NT2/D1 (cell line): ENCODE measurements around the gene OR14C36.

Experiments
- DNase-seq: peaks from one replicate; pipeline ENCODE4 v3.0.0-alpha.2; 2011; ENCODE audit warnings: low read depth, low spot score
- H3K27me3 ChIP-seq: 2 replicates; pipeline ENCODE4 v1.6.0; 2011; ENCODE audit warnings: mild to moderate bottlenecking; ENCODE audit not compliant: insufficient read length, insufficient read depth
- H3K36me3 ChIP-seq: 2 replicates; pipeline ENCODE4 v1.6.1; 2011; ENCODE audit warnings: mild to moderate bottlenecking, low read length, mixed read lengths; ENCODE audit not compliant: insufficient read depth, insufficient read length
- H3K4me1 ChIP-seq: 2 replicates; pipeline ENCODE4 v1.5.1; 2011; ENCODE audit not compliant: insufficient read depth, insufficient read length
- H3K4me3 ChIP-seq: 2 replicates; pipeline ENCODE4 v1.5.1; 2011; ENCODE audit warnings: low read depth; ENCODE audit not compliant: insufficient read length
- H3K9ac ChIP-seq: 2 replicates; pipeline ENCODE4 v1.6.0; 2011; ENCODE audit warnings: low read depth; ENCODE audit not compliant: insufficient read length
- H3K9me3 ChIP-seq: 2 replicates; pipeline ENCODE4 v1.5.1; 2011; ENCODE audit warnings: mild to moderate bottlenecking, low read length; ENCODE audit not compliant: insufficient read depth
- SUZ12 ChIP-seq: IDR thresholded peaks from 2 replicates; pipeline ENCODE4 v1.6.1; 2011; ENCODE audit not compliant: insufficient read length, insufficient read depth; ENCODE audit errors: extremely low read depth
- YY1 ChIP-seq: IDR thresholded peaks from 2 replicates; pipeline ENCODE4 v1.6.1; 2011; ENCODE audit not compliant: insufficient read length, insufficient read depth
- ZNF274 ChIP-seq: IDR thresholded peaks from 2 replicates; pipeline ENCODE4 v1.6.1; 2011; ENCODE audit warnings: mild to moderate bottlenecking, low read depth, low read length

OR14C36 gene

GRCh38 chr1:248380854-248381253 is 32.3 kb downstream of the OR14C36 start:
- no peaks in the 10 kb centered on the region for H3K4me1 ChIP-seq
- H3K9me3 ChIP-seq, result no peaks in the 10 kb centered on the region
- H3K4me3 ChIP-seq, result no peak overlapping the region
- no peak overlapping the region for H3K9ac ChIP-seq
- no peaks in the 10 kb centered on the region for H3K36me3 ChIP-seq
- DNase-seq, result no peak
- TF ChIP-seq SUZ12 (no peak), ZNF274 (no peak), YY1 (no peak)
- no peaks in the 10 kb centered on the region for H3K27me3 ChIP-seq

- TF ChIP-seq YY1 (no peak), ZNF274 (no peak), SUZ12 (no peak)
- Histone ChIP-seq H3K27me3 (no peaks in the 10 kb centered on the region), H3K36me3 (no peaks in the 10 kb centered on the region), H3K9me3 (no peaks in the 10 kb centered on the region), H3K4me3 (no peak overlapping the region), H3K4me1 (no peaks in the 10 kb centered on the region), H3K9ac (no peak overlapping the region)
- DNase-seq, result no peak
Observed at GRCh38 chr1:248388426-248388825, 39.9 kb downstream of the OR14C36 start.

- Histone ChIP-seq H3K4me1 (no peaks in the 10 kb centered on the region), H3K9me3 (no peaks in the 10 kb centered on the region), H3K9ac (no peak overlapping the region), H3K4me3 (no peak overlapping the region), H3K36me3 (no peaks in the 10 kb centered on the region), H3K27me3 (no peaks in the 10 kb centered on the region)
- TF ChIP-seq SUZ12 (no peak), ZNF274 (no peak), YY1 (no peak)
- no peak for DNase-seq
Observed at GRCh38 chr1:248393050-248393449, 44.5 kb downstream of the OR14C36 start.
